KBM-7 (cell line): ENCODE results near the gene POLR2L.

Experiments used
- DNase-seq: peaks from one replicate; pipeline ENCODE4 v3.0.0-alpha.2; 2015
- in situ Hi-C: fragments of 300-500 bp; cut with MboI; formaldehyde crosslinking; loops from 2 replicates; pipeline ENCODE4 v1.14.3; 2020; ENCODE audit warnings: low sequenced_read_pairs, low pct_unique_long_range_greater_than_20kb, mixed read lengths

POLR2L gene

DNA sequence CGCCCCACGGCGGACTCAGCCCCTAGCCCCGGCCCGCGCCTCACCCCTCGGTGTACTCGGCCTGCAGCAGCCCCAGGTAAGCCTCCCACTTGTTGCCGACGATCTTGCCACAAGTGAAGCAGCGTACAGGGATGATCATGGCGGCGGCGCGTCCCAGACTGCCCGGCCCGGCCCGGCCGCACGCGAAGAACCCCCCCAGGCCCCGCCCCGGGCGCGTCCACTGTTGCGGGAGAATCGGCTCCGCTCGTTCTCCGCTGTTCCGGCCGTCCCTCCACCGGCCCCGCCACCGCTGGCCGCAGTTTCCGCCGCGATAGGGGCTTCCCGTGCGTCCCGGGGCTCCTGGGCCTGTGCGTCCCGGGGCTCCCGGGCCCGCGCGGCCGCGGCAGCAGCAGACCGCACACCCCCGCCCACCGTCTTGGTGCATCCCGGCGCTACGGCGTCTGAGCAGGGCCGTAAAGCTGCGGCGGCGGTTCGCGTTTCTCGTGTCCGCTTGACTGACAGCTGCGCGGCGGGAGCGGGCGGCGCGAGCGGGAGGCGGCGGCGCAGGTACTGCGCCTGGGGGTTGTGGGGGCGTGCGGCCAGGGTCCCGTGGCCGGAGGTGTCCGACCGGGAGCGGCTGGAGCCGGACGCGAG, at the start of gene POLR2L, which contains the start of gene TSPAN4:
TSS of gene POLR2L (minus strand) at position 160 of the 633 bp plus-strand sequence. CDS start at position 139, 21 bp downstream.
TSS of gene TSPAN4 (plus strand) at position 483 of the 633 bp plus-strand sequence. CDS start 7,453 bp downstream, outside the sequence.
- DNase-seq = peak; percentile 83
- in situ Hi-C loops = no loop called here

DNA sequence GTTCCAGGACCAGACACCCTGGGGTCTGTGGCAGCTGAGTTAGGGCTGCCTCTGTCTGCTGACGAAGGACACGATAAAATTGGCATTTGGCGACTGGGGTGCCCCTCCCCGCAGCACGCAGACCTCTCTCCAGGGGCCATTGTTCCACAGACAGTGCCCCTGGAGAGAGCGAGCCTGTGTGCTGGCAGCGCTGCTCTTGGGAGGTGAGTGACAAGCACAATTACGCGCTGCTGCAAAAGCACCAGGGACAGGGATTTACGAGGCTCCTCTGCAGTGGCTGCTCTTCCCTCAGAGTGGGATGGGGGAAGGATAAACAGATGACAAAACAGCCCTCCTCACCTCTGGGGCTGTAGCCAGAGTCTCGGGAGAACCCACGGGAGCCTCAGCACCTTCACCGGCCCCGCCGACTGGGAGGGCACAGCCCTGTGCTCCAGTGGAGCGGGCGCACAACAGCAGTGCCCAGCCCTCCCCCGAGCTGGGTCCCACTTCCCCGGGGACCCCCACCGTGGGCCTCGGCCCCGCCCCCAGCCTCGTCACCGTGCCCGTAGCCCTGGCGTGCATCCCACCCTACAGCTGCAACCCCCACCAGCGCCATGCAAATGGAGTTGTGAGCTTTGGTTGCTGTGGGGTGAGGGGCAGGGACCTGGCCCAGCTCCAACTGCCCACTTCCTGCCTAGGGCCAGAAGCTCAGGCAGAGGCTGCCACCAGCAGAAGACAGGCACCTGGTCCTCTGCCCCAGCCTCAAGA, 48.6 kb upstream of the POLR2L start:
- in situ Hi-C loops = no loop called here
- no peak for DNase-seq

DNA sequence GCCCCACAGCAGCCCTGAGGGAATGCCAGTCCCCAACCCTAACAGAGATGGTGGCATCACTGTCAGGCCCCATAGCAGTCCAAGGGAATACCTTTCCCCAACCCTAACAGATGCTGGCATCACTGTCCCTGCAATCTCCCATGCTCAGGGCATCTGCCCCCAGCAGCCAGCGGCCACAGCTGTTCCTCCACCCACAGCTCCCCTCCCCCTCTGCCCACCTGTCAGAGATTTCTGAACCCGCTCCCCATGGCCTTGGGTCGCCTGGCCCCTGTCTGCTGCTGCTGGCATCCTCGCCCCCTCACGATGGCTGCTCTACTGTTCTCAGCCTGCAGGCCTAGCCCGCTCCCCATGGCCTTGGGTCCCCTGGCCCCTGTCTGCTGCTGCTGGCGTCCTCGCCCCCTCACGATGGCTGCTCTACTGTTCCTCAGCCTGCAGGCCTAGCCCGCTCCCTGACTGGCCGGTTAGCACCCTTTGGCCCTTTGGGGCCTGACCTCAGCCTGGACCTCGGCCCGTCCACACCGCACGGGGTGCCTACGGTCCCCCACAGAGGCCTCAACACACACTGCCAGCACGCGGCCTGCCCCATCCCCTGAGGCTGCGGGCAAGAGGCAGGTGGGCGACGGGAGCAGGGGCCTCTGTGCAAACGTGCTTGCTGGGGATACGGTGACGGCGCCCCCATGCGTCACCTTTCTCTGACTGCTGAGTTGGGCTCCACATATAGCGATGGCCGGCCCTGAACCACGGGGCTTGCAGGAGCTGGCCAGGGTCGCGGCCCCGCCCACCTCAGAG, 47.6 kb upstream of the POLR2L start:
- no peak for DNase-seq
- in situ Hi-C loops = no loop called here

- DNase-seq = no peak
- in situ Hi-C loops = no loop called here
Observed at GRCh38 chr11:889257-889656, 46.9 kb upstream of the POLR2L start.

- in situ Hi-C loops = no loop called here
- no peak for DNase-seq
Observed at GRCh38 chr11:888310-889212, 46.2 kb upstream of the POLR2L start.

DNA sequence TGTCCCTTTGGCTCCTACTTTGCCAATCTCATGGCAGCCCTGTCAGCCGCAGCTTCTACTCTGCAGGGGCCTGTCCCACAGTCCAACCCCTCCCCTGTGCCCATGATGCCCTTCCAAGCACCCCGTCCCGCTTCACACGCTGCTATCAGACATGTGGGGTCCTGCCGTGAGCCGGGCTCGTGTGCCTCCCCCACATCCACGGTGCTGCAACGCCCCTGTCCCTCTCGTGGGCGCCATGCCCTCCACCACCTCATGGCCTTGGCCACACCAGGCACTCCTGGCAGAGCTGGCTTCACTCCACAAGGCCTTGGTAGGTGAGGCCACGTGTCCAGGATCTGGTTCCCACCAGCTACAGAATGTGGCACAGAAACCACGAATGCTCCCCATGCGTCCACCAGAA, 45.3 kb upstream of the POLR2L start:
- in situ Hi-C loops = no loop called here
- no peak for DNase-seq

- DNase-seq = no peak
- in situ Hi-C loops = no loop called here
Observed at GRCh38 chr11:886568-886967, 44.2 kb upstream of the POLR2L start.

DNA sequence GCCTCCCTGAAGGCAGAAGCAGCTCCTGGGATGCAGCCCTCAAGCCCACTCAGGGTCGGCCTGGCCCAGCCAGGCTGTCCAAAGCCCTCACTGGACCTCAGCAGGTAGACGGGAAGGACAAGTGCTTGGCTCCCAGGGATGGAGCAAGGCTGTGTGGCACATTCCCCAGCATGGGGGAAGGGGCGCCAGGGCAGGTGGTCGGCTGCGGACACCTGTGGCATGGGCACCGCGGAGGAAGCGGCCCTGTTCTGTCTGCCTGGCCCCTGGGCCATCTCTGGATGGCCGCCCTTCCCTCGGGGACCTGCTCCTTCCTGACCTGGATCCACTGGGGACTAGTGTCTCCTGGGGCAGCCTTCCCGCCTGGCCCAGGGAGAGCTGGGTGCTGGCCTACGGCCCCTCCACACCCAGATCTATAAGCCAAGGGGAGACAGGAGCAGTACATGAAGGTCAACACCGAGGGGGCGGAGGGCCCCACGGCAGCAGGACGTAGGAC, 42.3 kb upstream of the POLR2L start:
- DNase-seq = no peak
- in situ Hi-C loops = no loop called here

- in situ Hi-C loops = no loop called here
- DNase-seq = no peak
Observed at GRCh38 chr11:883527-883926, 41.2 kb upstream of the POLR2L start.

DNA sequence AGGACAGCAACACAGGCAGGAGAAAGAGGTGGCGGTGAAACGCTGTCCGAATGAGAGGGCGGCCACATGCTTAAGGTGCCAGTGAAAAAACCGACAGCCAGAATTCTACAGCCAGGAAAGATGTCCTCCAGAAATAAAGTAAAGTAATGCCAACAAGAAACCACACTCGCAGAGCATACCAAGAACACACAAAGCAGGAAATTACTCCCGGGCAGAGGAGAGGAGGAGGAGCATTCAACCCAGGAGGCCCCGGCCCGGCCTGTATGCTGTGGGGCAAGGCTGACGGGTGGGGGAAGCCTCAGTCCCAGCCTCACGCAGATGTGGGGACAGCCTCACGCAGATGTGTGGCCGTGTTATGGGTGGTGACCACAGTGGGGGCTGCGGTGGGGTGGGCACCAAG, 40.3 kb upstream of the POLR2L start:
- in situ Hi-C loops = no loop called here
- DNase-seq = no peak

GRCh38 chr11:880447-880846, 38.1 kb upstream of the POLR2L start:
- DNase-seq = no peak
- in situ Hi-C loops = no loop called here

DNA sequence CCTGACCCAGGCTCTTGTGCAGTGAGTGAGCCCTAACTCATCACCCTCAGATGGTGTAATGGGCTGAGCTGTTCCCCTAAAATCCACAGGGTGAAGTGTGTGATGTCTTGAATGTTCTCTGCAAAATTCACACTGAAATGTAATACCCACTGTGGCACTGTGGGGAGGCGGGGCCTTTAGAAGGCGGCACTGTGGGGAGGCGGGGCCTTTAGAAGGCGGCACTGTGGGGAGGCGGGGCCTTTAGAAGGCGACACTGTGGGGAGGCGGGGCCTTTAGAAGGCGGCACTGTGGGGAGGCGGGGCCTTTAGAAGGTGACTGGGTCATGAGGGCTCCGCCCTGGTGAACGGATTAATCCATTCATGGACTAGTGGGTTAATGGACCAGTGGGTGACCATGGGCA, 35.2 kb upstream of the POLR2L start:
- in situ Hi-C loops = no loop called here
- no peak for DNase-seq

- in situ Hi-C loops = no loop called here
- DNase-seq = no peak
Observed at GRCh38 chr11:876545-876944, 34.2 kb upstream of the POLR2L start.

DNA sequence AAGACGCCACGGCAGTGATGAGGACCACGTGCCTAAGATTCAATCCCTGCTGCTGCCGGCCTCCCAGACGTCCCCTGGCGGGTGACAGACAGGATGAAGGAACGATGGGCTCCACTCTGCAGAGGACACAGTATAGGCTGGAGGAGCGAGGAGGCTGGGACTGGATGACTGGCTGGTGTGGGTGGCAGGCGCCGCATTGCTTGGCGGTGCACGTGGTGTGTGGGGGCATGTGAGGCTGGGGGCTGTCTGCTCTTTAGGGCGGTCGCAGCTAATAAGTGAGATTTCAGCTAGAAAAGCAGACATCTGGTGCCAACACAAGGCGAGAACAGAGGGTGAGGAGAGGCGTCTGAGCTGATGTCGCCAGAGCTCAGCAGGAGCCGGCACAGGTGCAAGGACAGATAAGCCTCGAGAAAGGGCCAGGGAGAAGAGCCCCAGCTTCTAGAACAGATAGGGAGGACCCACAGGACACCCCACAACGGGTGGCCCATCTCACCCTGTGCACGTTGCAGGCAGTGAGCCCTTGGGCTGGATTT, 33.5 kb upstream of the POLR2L start:
- in situ Hi-C loops = no loop called here
- DNase-seq = no peak

GRCh38 chr11:875203-875602, 32.9 kb upstream of the POLR2L start:
- in situ Hi-C loops = no loop called here
- DNase-seq = no peak

GRCh38 chr11:873706-874105, 31.4 kb upstream of the POLR2L start:
- in situ Hi-C loops = no loop called here
- DNase-seq = no peak

- in situ Hi-C loops = no loop called here
- no peak for DNase-seq
Observed at GRCh38 chr11:872799-873198, 30.5 kb upstream of the POLR2L start.

DNA sequence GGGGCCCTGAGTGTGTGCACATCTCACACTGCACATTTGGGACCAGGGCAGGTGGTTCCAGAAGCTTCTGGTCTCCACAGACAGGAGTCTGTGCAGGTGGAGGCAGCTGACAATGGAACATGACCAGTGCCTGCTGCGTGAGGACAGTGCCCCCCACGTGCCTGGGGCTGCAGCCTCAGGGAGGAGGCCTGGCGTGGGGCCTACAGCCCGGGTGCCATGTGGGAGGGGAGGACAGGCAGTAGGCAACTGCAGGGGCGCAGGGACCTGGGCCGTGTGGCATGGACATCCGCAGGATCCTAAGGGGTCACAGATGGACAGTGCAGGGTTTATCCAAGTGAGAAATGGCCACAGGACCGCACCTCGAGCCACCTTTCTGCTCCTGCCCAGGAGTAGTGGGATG, 29.1 kb upstream of the POLR2L start:
- in situ Hi-C loops = no loop called here
- no peak for DNase-seq

- no peak for DNase-seq
- in situ Hi-C loops = no loop called here
Observed at GRCh38 chr11:870418-870817, 28.1 kb upstream of the POLR2L start.
